Measurements from ENCODE around the gene KRT79. TPM values are rescaled to one million over a fixed set of nuclear protein-coding genes. Genes with fewer than 3 reads are reported as not detected.

KRT79 gene
- total RNA-seq, 1 experiment from 2014 or later: not detected

DNA sequence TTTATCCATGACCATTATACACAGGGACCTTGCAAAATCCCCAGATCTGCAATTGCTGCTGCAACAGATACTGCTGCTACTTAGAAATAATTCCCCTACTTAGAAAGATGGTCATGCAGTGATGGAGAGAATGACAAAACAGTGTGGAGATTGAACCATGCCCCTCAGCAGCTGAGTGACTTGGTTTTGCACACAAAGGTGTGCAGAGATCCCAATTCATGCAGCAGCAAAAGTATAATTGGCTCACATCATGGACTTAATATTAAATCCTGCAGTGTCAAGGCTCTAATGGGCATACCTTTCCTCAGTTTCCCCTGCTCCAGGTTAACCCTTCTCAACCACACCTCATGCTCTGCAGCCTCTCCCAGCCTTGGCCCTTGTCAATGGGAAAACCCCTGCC, 17.7 kb upstream of the KRT79 start:
- intact Hi-C loops (cut with micrococcal nuclease; ENCODE audit: unreplicated experiment): no loop called here
- no peak overlapping the region for H3K4me3 Mint-ChIP-seq (ENCODE audit: low read depth, unreplicated experiment)
- H3K9me3 Mint-ChIP-seq (ENCODE audit: low read depth, unreplicated experiment): no peaks in the 10 kb centered on the region
- no peak overlapping the region for H3K27ac Mint-ChIP-seq (ENCODE audit: unreplicated experiment)
- no peak for DNase-seq
- peaks cover 5% of the 10 kb centered on the region for H3K36me3 Mint-ChIP-seq (ENCODE audit: insufficient read depth, unreplicated experiment)
- no TSS peak for BruUV-seq (replicated peaks)
- CTCF ChIA-PET: interaction anchor here (0.7 kb wide), 1 partner anchor 577 kb away, joined by 3 read pairs; the partner anchor contains the start of gene KRT86
- H3K4me1 Mint-ChIP-seq (ENCODE audit: low read depth, unreplicated experiment): peaks cover 14% of the 10 kb centered on the region
- TF ChIP-seq, protein P1, sequence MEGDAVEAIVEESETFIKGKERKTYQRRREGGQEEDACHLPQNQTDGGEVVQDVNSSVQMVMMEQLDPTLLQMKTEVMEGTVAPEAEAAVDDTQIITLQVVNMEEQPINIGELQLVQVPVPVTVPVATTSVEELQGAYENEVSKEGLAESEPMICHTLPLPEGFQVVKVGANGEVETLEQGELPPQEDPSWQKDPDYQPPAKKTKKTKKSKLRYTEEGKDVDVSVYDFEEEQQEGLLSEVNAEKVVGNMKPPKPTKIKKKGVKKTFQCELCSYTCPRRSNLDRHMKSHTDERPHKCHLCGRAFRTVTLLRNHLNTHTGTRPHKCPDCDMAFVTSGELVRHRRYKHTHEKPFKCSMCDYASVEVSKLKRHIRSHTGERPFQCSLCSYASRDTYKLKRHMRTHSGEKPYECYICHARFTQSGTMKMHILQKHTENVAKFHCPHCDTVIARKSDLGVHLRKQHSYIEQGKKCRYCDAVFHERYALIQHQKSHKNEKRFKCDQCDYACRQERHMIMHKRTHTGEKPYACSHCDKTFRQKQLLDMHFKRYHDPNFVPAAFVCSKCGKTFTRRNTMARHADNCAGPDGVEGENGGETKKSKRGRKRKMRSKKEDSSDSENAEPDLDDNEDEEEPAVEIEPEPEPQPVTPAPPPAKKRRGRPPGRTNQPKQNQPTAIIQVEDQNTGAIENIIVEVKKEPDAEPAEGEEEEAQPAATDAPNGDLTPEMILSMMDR (IDR thresholded peaks at IDR 0.05; ENCODE audit: unreplicated experiment): no peak
- H3K27me3 Mint-ChIP-seq (ENCODE audit: unreplicated experiment): peaks cover 20% of the 10 kb centered on the region

DNA sequence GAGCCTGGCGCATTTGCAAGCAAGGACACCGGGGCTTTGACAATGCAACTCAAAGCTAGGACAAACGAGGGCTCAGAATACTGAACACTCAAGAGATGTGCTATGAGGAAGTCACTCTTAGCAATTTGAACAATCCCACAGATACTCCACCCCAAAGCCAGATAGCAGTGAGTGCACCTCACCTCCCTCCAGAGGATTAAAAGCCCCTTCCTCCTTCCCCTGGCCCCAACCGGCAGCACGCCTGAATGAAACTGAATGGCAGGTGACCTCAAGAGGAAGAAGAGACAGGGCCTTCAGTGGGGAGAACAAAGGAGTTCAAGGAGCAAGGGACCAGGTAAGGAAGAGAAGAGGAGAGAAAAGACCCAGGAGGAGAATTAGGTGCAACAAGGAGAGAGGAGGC, 16.6 kb upstream of the KRT79 start:
- TF ChIP-seq, protein P1 (IDR thresholded peaks at IDR 0.05; ENCODE audit: unreplicated experiment): no peak
- intact Hi-C loops (cut with micrococcal nuclease; ENCODE audit: unreplicated experiment): no loop called here
- H3K27ac Mint-ChIP-seq (ENCODE audit: unreplicated experiment): no peak overlapping the region
- H3K36me3 Mint-ChIP-seq (ENCODE audit: insufficient read depth, unreplicated experiment): peaks cover 5% of the 10 kb centered on the region
- H3K4me1 Mint-ChIP-seq (ENCODE audit: low read depth, unreplicated experiment): peaks cover 14% of the 10 kb centered on the region
- BruUV-seq (replicated peaks): no TSS peak
- DNase-seq: no peak
- CTCF ChIA-PET: no interaction called here
- no peak overlapping the region for H3K4me3 Mint-ChIP-seq (ENCODE audit: low read depth, unreplicated experiment)
- H3K27me3 Mint-ChIP-seq (ENCODE audit: unreplicated experiment): peaks cover 20% of the 10 kb centered on the region
- H3K9me3 Mint-ChIP-seq (ENCODE audit: low read depth, unreplicated experiment): no peaks in the 10 kb centered on the region

DNA sequence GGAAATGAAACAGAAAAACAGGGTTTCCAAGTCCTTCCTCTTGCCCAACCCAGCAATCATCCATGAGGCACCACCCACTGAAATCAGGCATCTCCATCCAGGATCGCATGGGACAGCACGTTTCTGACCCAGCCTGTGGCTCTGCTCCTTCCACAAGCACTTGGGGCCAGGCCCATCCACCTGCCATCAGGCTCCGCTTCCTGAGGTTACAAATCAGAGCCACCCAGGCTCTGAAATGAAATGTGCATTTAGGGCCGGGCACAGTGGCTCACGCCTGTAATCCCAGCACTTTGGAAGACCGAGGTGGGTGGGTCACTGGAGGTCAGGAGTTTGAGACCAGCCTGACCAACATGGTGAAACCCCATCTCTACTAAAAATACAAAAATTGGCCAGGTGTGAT, 15.4 kb upstream of the KRT79 start:
- CTCF ChIA-PET: no interaction called here
- intact Hi-C loops (cut with micrococcal nuclease; ENCODE audit: unreplicated experiment): no loop called here
- no peaks in the 10 kb centered on the region for H3K9me3 Mint-ChIP-seq (ENCODE audit: low read depth, unreplicated experiment)
- no peak for DNase-seq
- peaks cover 5% of the 10 kb centered on the region for H3K36me3 Mint-ChIP-seq (ENCODE audit: insufficient read depth, unreplicated experiment)
- H3K4me1 Mint-ChIP-seq (ENCODE audit: low read depth, unreplicated experiment): peaks cover 14% of the 10 kb centered on the region
- TF ChIP-seq, protein P1 (IDR thresholded peaks at IDR 0.05; ENCODE audit: unreplicated experiment): no peak
- no TSS peak for BruUV-seq (replicated peaks)
- H3K27ac Mint-ChIP-seq (ENCODE audit: unreplicated experiment): no peak overlapping the region
- H3K27me3 Mint-ChIP-seq (ENCODE audit: unreplicated experiment): peaks cover 20% of the 10 kb centered on the region
- no peak overlapping the region for H3K4me3 Mint-ChIP-seq (ENCODE audit: low read depth, unreplicated experiment)

DNA sequence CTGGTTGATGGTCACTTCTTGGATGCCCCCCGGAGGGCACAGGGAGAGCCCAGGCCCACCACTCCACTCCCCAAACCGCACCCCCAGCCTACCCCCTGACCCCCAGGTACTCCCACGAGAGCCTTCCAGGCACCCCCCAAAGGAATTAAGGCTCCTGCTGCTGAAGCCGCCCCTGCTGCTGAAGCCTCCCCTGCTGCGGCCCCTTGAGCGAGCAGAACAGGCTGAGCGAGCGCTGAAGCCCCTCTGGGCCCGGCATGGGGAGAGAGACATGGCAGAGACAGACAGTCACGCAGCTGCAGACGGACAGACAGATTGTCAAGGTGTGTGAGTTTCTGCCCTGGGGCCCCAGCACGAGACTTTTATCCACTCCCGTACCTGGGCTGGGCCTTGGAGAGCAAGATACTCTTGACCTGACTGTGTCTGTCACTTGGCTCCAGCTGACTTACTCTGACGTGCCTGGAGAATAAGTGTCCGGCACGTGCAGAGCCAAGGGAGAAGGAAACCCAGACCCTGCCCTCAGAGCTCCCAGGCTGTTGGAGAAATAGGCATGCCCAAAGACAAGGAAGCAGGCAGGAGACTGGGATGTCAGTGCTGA, 14.6 kb upstream of the KRT79 start, which contains the start of gene KRT78:
Gene KRT78, minus strand, starts transcription at position 334 of the 595 bp plus-strand sequence. Its CDS starts 64 bp downstream, at position 270.
- peaks cover 12% of the 10 kb centered on the region for H3K27me3 Mint-ChIP-seq (ENCODE audit: unreplicated experiment)
- DNase-seq: no peak
- H3K9me3 Mint-ChIP-seq (ENCODE audit: low read depth, unreplicated experiment): no peaks in the 10 kb centered on the region
- no peak within 1 kb of the TSS for H3K4me3 Mint-ChIP-seq (ENCODE audit: low read depth, unreplicated experiment)
- intact Hi-C loops (cut with micrococcal nuclease; ENCODE audit: unreplicated experiment): no loop called here
- TF ChIP-seq, protein P1 (IDR thresholded peaks at IDR 0.05; ENCODE audit: unreplicated experiment): no peak
- CTCF ChIA-PET: no interaction called here
- H3K36me3 Mint-ChIP-seq (ENCODE audit: insufficient read depth, unreplicated experiment): peaks cover 5% of the 10 kb centered on the region
- peaks cover 14% of the 10 kb centered on the region for H3K4me1 Mint-ChIP-seq (ENCODE audit: low read depth, unreplicated experiment)
- peak within 1 kb of the TSS; percentile 39 for H3K27ac Mint-ChIP-seq (ENCODE audit: unreplicated experiment)
- BruUV-seq (replicated peaks): no TSS peak
